Hematopoietic multipotent progenitor cell treated with erythropoietin and hydrocortisone succinate and interleukin-3 and kit ligand, for 4 days (in vitro differentiated cells): ENCODE data around the gene RAMACL.
"Not testable (repeated sequence)": the region's sequence is repeated elsewhere in the genome, so short reads cannot be mapped to it uniquely, and the experiment has no call there.

ENCODE experiments used
- DNase-seq: peaks from one replicate; pipeline ENCODE4 v3.0.0-alpha.2; 2015

Gene RAMACL

DNA sequence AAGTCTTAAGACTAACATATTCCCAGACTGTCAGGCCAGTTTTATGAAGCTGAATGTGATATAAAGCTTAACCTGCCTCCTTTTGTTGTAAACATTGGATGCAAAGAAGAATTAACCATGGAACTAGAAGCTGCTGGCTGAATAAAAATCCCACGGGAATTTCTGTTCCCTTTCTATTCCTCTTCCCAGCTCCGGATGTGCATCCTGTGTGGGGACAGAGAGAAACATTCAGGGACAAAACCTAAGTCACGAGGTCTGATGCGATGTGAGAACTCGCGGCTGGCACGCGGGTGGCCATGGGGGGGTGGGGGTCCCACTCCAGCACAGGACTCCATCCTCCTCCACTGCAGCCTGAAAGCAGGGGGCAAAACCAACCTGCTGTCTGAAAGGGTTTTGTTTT is 32.2 kb downstream of the RAMACL start:
- DNase-seq, result no peak

DNA sequence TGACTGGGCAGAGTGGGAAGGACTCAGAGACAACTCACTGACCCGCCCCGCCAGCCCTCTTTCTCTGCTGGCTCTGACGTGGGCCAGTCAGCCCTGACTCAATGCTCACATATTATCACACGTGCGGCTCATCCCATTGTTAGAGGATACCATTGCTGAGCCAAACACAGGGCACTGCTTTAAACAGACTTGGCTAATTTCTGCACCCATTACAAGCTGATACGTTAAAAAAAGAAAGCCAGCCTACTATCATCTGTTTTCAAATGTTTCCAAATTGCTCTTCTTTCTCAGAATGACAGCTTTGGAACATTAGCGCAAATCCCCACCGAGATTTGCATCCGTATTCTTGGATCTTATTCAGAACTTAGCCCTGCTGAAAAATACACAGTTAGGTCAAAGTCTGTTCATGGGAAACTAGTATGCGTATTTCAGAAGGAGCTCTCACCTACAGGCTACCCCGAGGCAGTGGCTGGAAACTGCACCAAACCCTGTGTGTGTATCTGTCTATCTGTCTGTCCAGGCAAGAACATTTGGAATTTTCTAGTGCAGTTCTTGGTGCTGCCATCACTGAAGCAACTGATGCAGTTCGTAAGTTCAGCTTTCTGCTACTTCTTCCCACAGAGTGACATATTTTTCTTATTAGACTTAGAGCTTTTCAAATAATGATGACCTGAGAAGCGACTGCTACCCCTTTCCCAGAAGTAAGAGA is 32.8 kb downstream of the RAMACL start:
- no peak for DNase-seq

DNA sequence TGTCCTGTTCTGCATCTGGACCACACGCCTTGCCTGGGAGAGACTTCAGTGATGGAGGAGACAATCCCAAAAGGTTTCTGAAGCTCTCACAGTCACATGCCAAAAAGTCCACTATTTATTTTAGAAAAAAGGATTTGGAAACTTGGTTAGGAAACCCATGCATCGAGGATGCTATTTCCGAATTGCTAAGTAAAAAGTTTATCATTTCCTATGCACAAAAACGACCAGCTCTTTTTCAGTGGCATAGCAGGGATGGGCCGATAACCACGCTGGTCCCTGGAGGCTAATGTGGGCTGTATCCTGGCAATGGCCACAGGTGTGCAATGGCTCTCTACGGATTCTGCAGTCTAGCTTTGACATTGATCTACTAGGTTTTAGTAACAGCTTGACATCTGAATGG is 33.9 kb downstream of the RAMACL start:
- DNase-seq, result no peak

DNA sequence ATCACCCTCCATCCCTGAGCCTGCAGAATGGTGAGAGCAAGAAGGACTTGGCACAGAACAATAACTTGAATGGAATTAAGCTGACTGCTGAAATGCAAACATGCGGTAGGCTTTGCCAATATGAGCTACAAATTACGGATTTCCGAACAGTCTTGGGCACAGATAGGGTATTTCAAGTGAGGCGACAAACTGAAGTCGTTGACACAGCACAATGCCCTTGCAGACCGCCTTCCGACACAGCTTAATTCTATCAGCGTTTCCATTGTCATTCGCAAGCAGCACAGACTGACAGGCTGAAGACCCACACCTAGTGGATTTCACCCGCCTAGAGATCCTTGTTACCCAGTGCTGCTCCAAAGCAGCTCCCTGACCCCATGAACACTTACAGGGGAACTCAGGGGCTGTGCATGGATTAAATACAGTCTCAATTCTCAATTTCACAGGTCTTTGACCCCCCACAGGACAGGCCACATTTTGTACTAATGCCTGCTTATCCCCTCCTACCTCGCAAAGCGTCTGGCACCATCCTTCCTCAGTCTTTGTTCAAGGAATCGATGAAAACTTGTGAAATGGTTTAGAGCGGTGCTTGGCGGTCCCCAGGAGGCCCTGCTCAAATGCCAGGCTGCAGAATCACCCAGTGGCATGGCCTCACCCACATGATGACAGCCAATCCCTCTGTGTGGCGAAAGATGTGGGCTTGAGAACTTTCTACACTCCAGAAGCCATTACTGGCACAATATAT is 34.6 kb downstream of the RAMACL start:
- no peak for DNase-seq

DNA sequence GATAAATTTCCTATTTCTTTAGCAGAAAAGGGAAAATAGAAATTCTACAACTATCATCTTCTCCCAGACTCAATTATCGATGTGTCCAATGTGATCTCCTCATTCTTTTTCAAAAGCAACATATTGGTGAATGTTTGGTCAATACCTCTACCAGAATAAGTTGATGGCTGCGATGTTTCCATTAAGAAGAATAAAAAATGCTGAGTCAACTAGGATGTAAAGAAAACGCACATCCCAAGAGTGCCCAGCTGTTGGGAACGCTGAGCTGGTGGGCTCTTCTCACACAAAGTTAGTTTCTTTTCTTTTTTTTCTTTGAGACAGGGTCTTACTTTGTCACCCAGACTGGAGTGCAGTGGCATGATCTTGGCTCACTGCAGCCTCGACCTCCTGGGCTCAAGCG is 39.8 kb downstream of the RAMACL start:
- DNase-seq, result no peak

DNA sequence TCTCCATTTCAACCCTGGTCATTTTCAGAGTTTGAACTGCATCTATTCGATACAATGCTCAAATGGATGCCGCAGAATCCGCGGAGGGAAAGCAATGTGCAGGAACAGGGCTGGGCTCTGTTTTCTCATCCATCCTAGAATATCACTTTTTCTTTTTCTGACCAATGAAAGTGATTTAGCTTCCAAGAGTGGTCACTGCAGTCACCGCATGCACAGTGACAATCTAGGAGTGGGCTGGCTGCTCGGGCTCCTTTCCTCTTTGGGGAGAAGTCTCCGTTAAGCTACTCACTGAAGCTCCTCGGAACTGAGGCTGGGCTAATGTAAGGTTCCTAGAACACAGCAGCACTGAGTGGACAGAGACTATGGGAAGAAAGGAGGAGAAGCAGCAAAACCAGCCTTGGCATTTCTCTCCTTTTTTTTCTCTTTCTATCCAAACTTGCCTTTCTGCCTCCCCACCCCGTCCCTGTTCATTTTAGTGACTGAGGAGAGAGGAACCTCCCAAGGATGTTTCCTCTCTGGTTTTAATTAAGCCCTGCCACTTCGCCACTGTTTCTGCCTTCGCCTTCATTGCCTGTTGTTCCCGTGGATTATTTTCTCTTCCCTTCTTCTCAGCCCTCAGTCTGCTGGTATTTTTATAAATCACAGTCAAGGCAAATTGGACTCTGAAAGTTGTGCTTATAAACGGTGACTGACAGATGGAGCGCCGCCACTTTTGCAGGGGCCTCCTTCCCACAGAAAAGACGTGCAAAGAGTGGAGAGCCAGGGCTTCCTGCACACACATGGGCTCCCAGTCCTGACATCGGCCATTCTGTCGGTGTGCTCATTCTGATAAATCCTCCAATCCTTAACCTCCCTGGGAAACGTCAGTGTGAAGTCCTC is 41.1 kb downstream of the RAMACL start:
- no peak for DNase-seq

DNA sequence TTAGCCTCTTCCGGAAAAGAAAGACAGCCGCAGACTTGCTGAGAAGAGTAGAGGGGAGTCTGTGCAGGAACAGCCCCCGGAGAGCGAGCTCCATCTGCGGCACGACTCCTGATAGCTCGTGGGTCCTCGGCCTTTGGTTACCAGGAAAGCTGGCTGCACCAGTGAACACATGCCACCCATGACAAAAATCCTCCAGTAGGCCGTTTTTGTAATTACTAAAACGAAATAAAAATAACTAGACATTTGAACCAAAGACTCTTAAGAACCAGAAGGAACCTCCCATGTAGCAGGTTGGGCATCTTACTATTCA is 42.2 kb downstream of the RAMACL start:
- no peak for DNase-seq

DNA sequence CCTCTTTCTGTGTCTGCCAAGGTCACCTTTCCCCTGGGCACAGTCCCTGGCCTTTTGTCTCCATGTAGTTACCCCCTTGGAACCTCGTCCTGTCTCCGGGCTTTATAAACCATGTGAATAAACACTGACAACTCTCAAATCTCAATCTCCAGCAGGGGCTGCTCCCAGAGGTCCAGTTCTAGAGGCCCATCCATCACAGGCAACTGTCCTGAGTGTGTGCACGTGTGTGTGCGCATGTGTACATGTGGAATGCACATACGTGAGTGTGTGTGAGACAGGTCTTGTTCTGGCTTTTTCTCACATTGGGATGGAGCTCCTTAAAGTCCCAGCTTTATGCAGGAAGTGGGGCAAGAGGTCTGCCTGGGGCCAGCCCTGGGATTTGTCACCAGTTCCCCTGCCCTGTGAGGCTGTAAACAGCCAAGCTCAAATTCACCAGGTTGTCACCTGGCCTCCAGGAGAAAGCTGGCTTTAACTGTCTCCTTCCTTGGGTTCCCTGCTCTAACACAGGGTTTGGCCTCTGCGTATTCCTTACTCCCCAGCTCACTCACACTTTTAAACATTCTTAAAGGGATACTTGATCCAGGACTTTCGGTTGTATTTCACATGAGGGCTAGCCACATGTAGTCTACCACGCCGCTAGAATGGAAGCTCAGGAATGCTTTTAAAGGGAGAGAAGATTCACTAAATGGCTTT is 42.7 kb downstream of the RAMACL start:
- no peak for DNase-seq

DNA sequence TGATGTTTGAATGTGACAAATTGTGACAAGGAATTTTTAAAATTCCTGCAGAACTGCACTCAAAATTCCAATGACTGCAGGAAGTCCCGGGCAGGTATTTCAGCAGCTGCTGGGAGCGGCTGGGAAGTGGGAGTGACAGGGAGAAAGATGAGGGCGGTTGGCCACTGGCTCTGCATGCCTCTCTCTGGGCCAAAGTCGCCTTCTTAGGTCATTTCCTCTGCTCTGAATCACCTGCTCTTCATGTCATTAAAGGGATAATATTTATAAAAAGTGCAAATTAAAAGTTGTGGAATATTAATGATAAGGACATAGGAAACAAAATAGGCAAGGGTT is 43.9 kb downstream of the RAMACL start:
- DNase-seq, result no peak

DNA sequence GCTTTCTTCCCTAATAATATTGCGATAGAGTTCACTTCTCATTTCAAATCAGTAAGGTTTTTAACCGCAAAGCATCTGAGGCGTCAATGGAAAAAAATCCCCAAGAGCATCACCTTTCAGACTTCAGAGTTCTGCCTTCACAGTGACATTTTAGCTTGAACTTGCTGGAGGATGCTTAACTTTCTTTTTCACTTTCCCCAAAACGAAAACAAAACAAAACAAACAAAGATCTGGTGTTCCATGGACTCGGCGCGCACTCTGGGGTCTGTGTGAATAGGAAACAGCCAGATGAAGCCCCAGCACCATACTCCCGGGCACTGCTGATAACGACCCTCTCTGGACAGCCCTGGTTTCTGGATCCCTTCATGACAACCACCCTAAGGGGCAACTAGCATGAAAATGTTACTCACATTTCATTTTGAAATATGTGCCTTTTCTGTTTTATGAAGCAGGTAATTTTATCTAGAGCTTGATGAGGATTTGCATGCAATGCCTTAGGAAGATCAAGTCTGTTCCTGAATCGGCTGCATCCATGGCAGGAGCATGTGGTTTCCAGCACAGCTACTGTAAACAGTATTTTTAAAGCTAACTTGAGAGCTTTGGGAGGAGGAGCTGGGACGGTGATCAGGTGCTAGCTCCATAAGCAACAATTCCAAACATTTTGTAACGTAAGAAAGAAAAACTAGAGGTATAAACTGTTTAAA is 44.5 kb downstream of the RAMACL start:
- DNase-seq, result no peak

DNA sequence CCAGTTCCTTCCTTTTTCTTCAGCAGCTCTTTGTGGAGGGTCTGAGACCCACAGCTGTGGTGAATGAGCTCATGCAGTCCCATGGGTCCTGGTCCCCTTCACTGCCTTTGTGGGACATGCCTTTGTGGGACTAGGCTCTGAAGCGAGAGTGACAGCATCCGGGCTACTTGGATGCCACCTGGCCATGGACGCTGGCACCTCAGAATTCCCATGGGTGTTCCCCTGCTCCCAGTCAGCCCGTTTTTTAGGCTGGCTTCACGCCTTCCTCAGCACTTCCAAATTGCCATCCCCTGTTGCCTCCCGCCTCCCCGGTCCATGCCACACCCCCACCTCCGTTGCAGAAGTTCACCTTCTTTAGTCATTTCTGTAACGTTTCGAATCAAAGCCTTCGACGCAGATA is 45.1 kb downstream of the RAMACL start:
- no peak for DNase-seq

DNA sequence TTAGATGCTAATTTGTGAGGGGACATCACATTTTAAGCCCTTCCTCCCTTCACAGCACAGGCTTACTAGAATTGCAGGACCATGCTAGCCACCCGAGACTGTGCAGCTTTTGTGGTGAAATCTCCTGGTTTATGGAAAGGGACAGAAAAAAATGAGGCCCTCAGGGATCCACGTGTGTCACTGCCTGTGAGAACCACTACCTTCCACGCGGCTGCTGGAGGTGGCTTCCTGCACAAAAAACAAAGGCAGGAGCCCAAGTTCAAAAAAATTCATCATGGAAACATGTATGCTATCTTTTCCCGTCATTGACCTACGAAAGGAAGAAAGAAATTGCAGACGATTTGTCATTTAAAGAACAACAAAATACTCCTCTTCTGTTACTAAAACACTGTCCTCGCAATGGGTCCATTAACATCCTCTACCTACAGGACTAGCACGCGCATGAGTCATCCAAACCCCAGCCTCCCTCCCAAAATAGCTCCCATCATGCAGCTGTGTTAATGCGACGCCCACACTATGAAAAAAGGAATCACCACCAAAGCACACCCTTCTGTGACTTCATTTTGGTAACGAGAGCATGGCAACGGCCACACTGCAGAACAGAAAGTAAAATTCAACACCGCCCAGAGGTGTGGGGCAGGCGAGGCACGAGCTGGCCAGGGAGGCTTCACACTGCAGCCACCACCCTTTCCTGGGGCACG is 45.7 kb downstream of the RAMACL start:
- DNase-seq, result peak; percentile 4

DNA sequence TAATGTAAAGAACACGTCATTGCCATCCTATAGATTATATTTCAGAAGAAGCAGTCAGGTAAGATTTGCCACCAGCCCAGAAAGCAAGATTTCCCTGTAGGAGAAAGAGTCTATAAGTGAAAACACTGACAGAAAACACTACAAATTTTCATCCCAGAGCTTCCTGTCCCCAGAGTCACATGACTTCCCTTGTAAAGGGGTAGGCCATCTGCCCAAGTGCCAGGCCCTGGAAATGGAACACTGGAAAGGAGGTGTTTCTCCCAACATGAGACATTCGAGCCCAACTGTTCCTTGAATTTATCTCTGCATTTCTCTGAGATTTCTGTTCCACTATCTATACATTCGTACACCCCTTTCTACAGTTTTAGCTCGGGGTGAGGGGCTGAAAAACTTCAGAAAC is 46.9 kb downstream of the RAMACL start:
- no peak for DNase-seq

DNA sequence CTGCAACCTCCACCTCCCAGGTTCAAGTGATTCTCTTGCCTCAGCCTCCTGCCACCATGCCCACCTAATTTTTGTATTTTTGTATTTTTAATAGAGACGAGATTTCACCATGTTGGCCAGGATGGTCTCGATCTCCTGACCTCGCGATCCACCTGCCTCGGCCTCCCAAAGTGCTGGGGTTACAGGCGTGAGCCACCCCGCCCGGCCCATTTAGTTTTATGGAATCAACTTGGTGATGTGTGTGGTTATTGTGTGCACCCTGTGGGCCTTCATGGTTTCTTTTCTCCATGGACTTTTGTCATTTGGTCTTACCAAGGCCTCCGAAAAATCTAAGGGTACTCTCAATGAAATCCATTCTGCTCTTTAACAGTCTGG is 47.5 kb downstream of the RAMACL start:
- DNase-seq, result not testable (repeated sequence)

DNA sequence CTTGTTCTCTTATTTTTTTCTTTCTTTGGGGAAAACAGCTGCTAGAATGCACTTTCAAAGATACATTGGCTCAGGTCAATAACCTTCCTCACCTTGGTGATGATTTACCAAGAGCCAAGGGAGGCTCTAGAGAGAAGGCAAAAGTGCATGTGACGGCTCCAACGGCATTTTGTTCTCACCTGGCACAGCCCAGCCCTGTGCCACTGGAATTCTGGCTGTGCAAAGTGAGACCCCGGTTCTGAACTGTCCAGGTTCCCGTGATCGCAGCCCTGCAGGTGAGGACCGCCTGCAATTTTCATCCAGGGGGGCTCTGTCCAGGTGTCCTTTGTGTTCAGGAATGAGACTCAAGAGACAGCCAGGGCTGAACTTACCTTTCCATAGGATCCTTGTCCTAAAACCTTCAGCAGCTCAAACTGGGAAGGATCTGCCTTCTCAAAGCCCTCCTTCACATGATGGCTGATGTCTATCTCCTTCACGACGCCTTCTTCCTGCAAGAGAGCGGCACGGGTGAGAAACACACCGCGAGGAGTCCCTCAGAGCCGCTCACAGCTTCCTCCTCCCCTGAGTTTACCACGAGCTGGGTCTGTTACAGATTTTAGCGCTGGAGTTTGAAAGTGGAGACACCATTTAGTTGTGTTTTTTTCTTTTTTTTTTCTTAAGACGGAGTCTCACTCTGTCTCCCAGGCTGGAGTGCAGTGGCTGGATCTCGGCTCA is 48.0 kb downstream of the RAMACL start:
- peak; percentile 15 for DNase-seq

DNA sequence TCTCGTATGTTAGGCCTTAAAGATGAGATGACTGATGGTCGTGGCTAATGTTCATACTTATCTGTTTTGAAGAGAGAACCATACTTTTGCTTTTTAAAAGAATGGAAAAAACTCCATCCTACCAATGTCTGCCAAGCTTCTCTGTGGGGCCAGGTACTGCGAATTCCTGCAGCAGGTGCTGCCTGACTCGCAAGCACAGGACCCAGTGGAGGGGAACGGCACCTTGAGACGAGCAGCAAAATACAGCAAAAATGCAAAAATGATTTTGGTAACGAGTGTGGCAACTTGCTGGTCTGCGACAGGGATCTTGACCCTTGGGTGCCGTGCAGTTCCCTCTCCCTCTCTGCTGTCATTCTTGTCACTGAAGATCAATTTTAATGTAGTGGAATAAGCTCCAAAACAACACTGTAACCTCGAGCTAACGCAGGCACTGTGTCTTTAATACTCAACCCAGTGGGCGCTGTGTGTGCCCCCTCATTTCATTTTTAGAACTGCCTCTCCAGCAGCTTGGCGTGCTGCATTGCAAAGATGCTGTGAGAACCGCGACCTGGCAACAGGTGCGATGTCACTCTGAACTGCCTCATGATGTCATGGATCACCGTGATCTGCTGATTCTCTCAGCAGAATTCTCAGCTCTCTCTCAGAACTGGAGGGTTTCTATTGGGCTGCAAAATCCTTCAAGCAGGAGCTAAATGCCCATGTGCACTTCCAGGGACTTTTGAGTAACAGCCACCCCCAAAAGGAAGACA is 51.6 kb downstream of the RAMACL start:
- DNase-seq, result no peak

DNA sequence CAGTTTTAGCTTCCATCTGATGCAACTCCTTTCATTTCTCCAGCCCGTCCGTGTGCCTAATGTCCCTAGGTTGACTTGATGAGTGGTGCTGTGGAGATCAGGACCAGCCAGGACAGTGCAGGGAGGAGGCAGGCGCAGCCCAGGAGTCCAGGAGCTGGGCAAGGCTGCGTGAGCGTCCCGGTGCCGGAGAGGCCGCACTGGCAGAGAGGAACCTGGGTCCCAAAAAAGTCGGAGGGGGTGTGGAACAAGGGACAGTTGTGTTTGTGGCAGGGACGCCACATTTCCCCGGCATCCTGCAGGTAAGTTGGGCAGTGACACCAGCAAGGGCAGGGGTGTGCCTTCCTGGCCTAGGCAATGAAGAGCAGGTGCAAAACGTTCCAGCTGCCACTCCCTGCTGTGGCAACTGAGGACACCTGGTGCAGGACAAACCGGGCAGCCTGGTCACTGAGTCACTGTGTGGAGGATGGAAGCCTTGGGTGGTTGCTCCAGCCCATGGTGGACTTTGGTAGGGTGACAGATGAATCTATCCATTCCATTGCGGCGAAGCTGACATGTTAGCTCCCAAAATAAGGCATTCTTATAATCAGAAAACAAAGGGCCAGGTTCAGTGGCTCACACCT is 53.2 kb downstream of the RAMACL start:
- no peak for DNase-seq
